Activated gamma-delta T cell treated with Interleukin-2 at 50 U/mL for 16 hours (primary cell): ENCODE results near the gene U2AF1L4.

Experiments
- DNase-seq: peaks from one replicate; pipeline ENCODE4 v3.0.0-alpha.2; 2020

The U2AF1L4 gene

GRCh38 chr19:35756377-35757230 lies 11.4 kb upstream of the U2AF1L4 start, which contains the start of gene HSPB6:
Gene HSPB6 (minus strand): TSS chr19:35757029. CDS start chr19:35757008, 21 bp downstream.
- no peak for DNase-seq

GRCh38 chr19:35755550-35756376 lies 10.5 kb upstream of the U2AF1L4 start:
- DNase-seq, result peak; percentile 40

- no peak for DNase-seq
Observed at GRCh38 chr19:35755131-35755549, 9.9 kb upstream of the U2AF1L4 start.

- no peak for DNase-seq
Observed at GRCh38 chr19:35754370-35755130, 9.3 kb upstream of the U2AF1L4 start.

GRCh38 chr19:35753634-35754369 lies 8.6 kb upstream of the U2AF1L4 start:
- no peak for DNase-seq

GRCh38 chr19:35752746-35753350 lies 7.6 kb upstream of the U2AF1L4 start:
- DNase-seq, result no peak

- no peak for DNase-seq
Observed at GRCh38 chr19:35751839-35752745, 6.9 kb upstream of the U2AF1L4 start.

GRCh38 chr19:35750167-35750566 lies 4.9 kb upstream of the U2AF1L4 start:
- DNase-seq, result no peak

GRCh38 chr19:35748106-35749020 lies 3.1 kb upstream of the U2AF1L4 start, which contains the start of gene LIN37:
Gene LIN37 (plus strand): TSS chr19:35748576. CDS start chr19:35748725, 149 bp downstream.
- DNase-seq, result peak; percentile 98

GRCh38 chr19:35746531-35746930 lies 1.3 kb upstream of the U2AF1L4 start:
- DNase-seq, result no peak

- DNase-seq, result no peak
Observed at GRCh38 chr19:35746087-35746462, 857 bp upstream of the U2AF1L4 start.

- DNase-seq, result peak; percentile 91
Observed at GRCh38 chr19:35744430-35745327, 539 bp downstream of the U2AF1L4 start.

- no peak for DNase-seq
Observed at GRCh38 chr19:35743640-35744429, 1.4 kb downstream of the U2AF1L4 start.

- DNase-seq, result peak; percentile 66
Observed at GRCh38 chr19:35742121-35742724, 3.0 kb downstream of the U2AF1L4 start, which contains the start of gene IGFLR1. Gene IGFLR1 (minus strand): TSS chr19:35742452. CDS start chr19:35741180, 1,272 bp downstream.

GRCh38 chr19:35741203-35741515 lies 4.1 kb downstream of the U2AF1L4 start:
- DNase-seq, result no peak

- peak; percentile 96 for DNase-seq
Observed at GRCh38 chr19:35740423-35741202, 4.6 kb downstream of the U2AF1L4 start.
